GM23338 (cell line): ENCODE results near the gene RAPGEF5.

Source experiments
- CREB1 ChIP-seq: fragments of 250-450 bp; sonication (Bioruptor Pico); IDR thresholded peaks from 2 replicates; pipeline ENCODE4 v1.5.0; 2020; ENCODE audit warnings: low read depth, mild to moderate bottlenecking, moderate library complexity
- EZH2 ChIP-seq: fragments of 200-600 bp; sonication (generic); IDR thresholded peaks from one replicate; pipeline ENCODE4 v1.8.0; 2017; ENCODE audit warnings: antibody characterized with exemption, mild to moderate bottlenecking, low read depth; ENCODE audit not compliant: unreplicated experiment
- TF ChIP-seq, protein P1 (sequence below), 2 experiments: fragments of 200-600 bp in 1 of 2; sonication (generic) in 1 of 2; conservative IDR thresholded peaks; 2 replicates each; pipeline versions ENCODE4 v1.5.1 to v1.6.1; 2016 to 2017; ENCODE audit warnings: antibody characterized with exemption in 2 of 2, low read depth in 2 of 2, mild to moderate bottlenecking in 2 of 2, moderate library complexity in 1 of 2

DNA sequence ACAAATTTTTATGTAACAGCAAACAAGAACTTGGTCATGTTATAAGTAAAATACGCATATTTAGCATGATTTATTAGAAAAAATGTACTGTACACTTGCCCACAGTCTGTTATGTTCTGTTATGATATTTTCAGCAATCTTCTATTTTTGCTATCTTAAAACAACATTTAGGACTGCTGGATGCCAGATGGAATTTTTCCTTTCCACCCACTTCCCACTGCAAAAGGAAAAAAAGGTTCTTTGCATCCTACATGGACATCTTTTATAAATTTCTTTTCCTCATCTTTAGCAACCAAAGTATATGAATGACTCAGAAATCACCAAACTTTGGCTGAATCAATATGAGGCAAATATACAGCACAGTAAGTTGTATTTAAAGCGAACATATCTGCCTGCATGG is 146.0 kb downstream of the RAPGEF5 start:
- TF ChIP-seq, protein P1, sequence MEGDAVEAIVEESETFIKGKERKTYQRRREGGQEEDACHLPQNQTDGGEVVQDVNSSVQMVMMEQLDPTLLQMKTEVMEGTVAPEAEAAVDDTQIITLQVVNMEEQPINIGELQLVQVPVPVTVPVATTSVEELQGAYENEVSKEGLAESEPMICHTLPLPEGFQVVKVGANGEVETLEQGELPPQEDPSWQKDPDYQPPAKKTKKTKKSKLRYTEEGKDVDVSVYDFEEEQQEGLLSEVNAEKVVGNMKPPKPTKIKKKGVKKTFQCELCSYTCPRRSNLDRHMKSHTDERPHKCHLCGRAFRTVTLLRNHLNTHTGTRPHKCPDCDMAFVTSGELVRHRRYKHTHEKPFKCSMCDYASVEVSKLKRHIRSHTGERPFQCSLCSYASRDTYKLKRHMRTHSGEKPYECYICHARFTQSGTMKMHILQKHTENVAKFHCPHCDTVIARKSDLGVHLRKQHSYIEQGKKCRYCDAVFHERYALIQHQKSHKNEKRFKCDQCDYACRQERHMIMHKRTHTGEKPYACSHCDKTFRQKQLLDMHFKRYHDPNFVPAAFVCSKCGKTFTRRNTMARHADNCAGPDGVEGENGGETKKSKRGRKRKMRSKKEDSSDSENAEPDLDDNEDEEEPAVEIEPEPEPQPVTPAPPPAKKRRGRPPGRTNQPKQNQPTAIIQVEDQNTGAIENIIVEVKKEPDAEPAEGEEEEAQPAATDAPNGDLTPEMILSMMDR (conservative IDR thresholded peaks at IDR 0.05; ENCODE audit: low read depth in 2 of 2), result no peak
- TF ChIP-seq EZH2 (no peak), CREB1 (CRISPR knock-in tag) (no peak)
